ENCODE results near the gene KIRREL3.

KIRREL3 gene

GRCh38 chr11:127000291-127000968 is at the start of gene KIRREL3:
Gene KIRREL3, minus strand, starts transcription at chr11:127000770.
- H3K4me3 ChIP-seq (ENCODE audit: low read depth, low read length), result no peak within 1 kb of the TSS
- no peak for TF ChIP-seq CTCF (IDR thresholded peaks at IDR 0.05; ENCODE audit: low read depth, low read length, missing control alignments)
- DNase-seq (ENCODE audit: low read depth), result no peak

GRCh38 chr11:127050186-127050585 is 49.6 kb upstream of the KIRREL3 start:
- no peak overlapping the region for H3K4me3 ChIP-seq (ENCODE audit: low read depth, low read length)
- TF ChIP-seq CTCF (IDR thresholded peaks at IDR 0.05; ENCODE audit: low read depth, low read length, missing control alignments), result no peak
- no peak for DNase-seq (ENCODE audit: low read depth)

GRCh38 chr11:127049486-127049885 is 48.9 kb upstream of the KIRREL3 start:
- no peak overlapping the region for H3K4me3 ChIP-seq (ENCODE audit: low read depth, low read length)
- no peak for DNase-seq (ENCODE audit: low read depth)
- no peak for TF ChIP-seq CTCF (IDR thresholded peaks at IDR 0.05; ENCODE audit: low read depth, low read length, missing control alignments)

GRCh38 chr11:127044535-127044934 is 44.0 kb upstream of the KIRREL3 start:
- DNase-seq (ENCODE audit: low read depth), result no peak
- no peak for TF ChIP-seq CTCF (IDR thresholded peaks at IDR 0.05; ENCODE audit: low read depth, low read length, missing control alignments)

GRCh38 chr11:127042445-127042844 is 41.9 kb upstream of the KIRREL3 start:
- TF ChIP-seq CTCF (IDR thresholded peaks at IDR 0.05; ENCODE audit: low read depth, low read length, missing control alignments), result no peak
- H3K4me3 ChIP-seq (ENCODE audit: low read depth, low read length), result no peak overlapping the region
- no peak for DNase-seq (ENCODE audit: low read depth)

More at GRCh38 chr11:127044535-127044934, 44.0 kb upstream of the KIRREL3 start:
- H3K4me3 ChIP-seq (ENCODE audit: low read depth, low read length), result no peak overlapping the region

GRCh38 chr11:127039591-127039990 is 39.0 kb upstream of the KIRREL3 start:
- DNase-seq (ENCODE audit: low read depth), result no peak
- no peak for TF ChIP-seq CTCF (IDR thresholded peaks at IDR 0.05; ENCODE audit: low read depth, low read length, missing control alignments)

GRCh38 chr11:127037596-127037995 is 37.0 kb upstream of the KIRREL3 start:
- TF ChIP-seq CTCF (IDR thresholded peaks at IDR 0.05; ENCODE audit: low read depth, low read length, missing control alignments), result no peak
- no peak overlapping the region for H3K4me3 ChIP-seq (ENCODE audit: low read depth, low read length)
- DNase-seq (ENCODE audit: low read depth), result no peak

More at GRCh38 chr11:127039591-127039990, 39.0 kb upstream of the KIRREL3 start:
- H3K4me3 ChIP-seq (ENCODE audit: low read depth, low read length), result no peak overlapping the region
